GM12878 (cell line): ENCODE results near the gene MAPKAPK2. TPM values are rescaled to one million over a fixed set of nuclear protein-coding genes. Genes with fewer than 3 reads are reported as not detected.

Experiments used
- ATAC-seq: fragments of 200-7000 bp; cut with Tn5 transposase; 3 replicates; pipeline ENCODE4 v1.9.1; 2020; ENCODE audit warnings: mild to moderate bottlenecking, moderate library complexity
- BruUV-seq: library from RNA; stranded (reverse); fragments of 400-500 nt; replicated peaks from 2 replicates; lab custom pipeline; 2021; lab: Mats Ljungman, UMichigan
- CTCF ChIA-PET: fragments of 300-600 bp; sonication (Branson Sonifier 250); formaldehyde crosslinking; extraction: SDS; loops from one replicate; lab custom pipeline; 2021; ENCODE audit warnings: inconsistent platforms; lab: Yijun Ruan, JAX
- POLR2A ChIA-PET: fragments of 350-600 bp; formaldehyde crosslinking; extraction: SDS; loops from one replicate; lab custom pipeline; 2021; ENCODE audit warnings: inconsistent platforms; lab: Charles Lee
- RAD21 ChIA-PET: fragments of 300-600 bp; sonication (Branson Sonifier 250); formaldehyde crosslinking; loops from one replicate; lab custom pipeline; 2023; ENCODE audit warnings: antibody characterized with exemption; ENCODE audit not compliant: unreplicated experiment; lab: Charles Lee
- SMC1A ChIA-PET: fragments of 300-600 bp; sonication (Branson Sonifier 250); formaldehyde crosslinking; loops from one replicate; lab custom pipeline; 2023; ENCODE audit not compliant: unreplicated experiment, uncharacterized antibody; lab: Charles Lee
- DNase-seq: peaks from one replicate; pipeline ENCODE4 v3.0.0-alpha.2; 2011; ENCODE audit warnings: low read depth, low spot score
- FAIRE-seq: peaks from 3 replicates; lab custom pipeline; 2011; peaks lifted over from hg19 to GRCh38; lab: Jason Lieb, UNC
- H2AFZ ChIP-seq: 2 replicates; pipeline ENCODE4 v1.6.0; 2011; ENCODE audit warnings: low read depth, low read length, control low read depth; ENCODE audit not compliant: control insufficient read depth
- H3K27ac ChIP-seq: 2 replicates; pipeline ENCODE4 v1.5.1; 2011; ENCODE audit warnings: control low read depth; ENCODE audit not compliant: control insufficient read depth, insufficient read depth
- H3K27me3 ChIP-seq, 2 experiments: replicated peaks in 1 of 2; 2 replicates each; pipeline versions ENCODE4 v1.6.0 to v1.6.1; 2011; ENCODE audit warnings: low read length in 1 of 2; ENCODE audit not compliant: control insufficient read depth in 2 of 2, insufficient read depth in 2 of 2
- H3K36me3 ChIP-seq, 2 experiments: 2 replicates each; pipeline ENCODE4 v1.5.1; 2011; ENCODE audit warnings: low read length in 1 of 2; ENCODE audit not compliant: control insufficient read depth in 2 of 2, insufficient read depth in 2 of 2
- H3K4me1 ChIP-seq: 2 replicates; pipeline ENCODE4 v1.6.1; 2011; ENCODE audit warnings: mild to moderate bottlenecking, low read length, moderate library complexity, mixed read lengths; ENCODE audit not compliant: control insufficient read depth, insufficient read depth
- H3K4me2 ChIP-seq: 2 replicates; pipeline ENCODE4 v1.6.0; 2011; ENCODE audit warnings: control low read depth; ENCODE audit not compliant: control insufficient read depth, insufficient read depth
- H3K4me3 ChIP-seq: fragments of 200-600 bp; sonication (generic); 2 replicates; pipeline ENCODE4 v1.5.1; 2016
- H3K79me2 ChIP-seq: 2 replicates; pipeline ENCODE4 v1.6.0; 2011; ENCODE audit warnings: low read length; ENCODE audit not compliant: control insufficient read depth, insufficient read depth
- H3K9ac ChIP-seq: 2 replicates; pipeline ENCODE4 v1.8.0; 2011; ENCODE audit warnings: low read length, control low read depth, mixed read lengths; ENCODE audit not compliant: control insufficient read depth, insufficient read depth
- H3K9me3 ChIP-seq: replicated peaks from 3 replicates; pipeline ENCODE4 v1.5.1; 2011; ENCODE audit warnings: mild to moderate bottlenecking, low read length; ENCODE audit not compliant: control insufficient read depth, insufficient read depth
- H4K20me1 ChIP-seq: 2 replicates; pipeline ENCODE4 v1.6.0; 2011; ENCODE audit not compliant: control insufficient read depth, insufficient read depth
- IKZF2 ChIP-seq, 2 experiments: fragments of 450-650 bp; IDR thresholded peaks; 2 replicates each; pipeline ENCODE4 v1.6.1; 2017; ENCODE audit warnings: mild to moderate bottlenecking in 2 of 2, moderate library complexity in 2 of 2
- POLR2A ChIP-seq: IDR thresholded peaks from 2 replicates; pipeline ENCODE4 v1.6.1; 2011; ENCODE audit warnings: low read depth, mild to moderate bottlenecking, low read length
- WGBS: methylation state at CpG from one replicate; pipeline ENCODE4 v1.1.6; 2016; ENCODE audit warnings: low lambda C conversion rate; ENCODE audit not compliant: insufficient replicate concordance, insufficient coverage; ENCODE audit errors: missing lambda C conversion rate; 5-methylcytosine and 5-hydroxymethylcytosine counted together
- in situ Hi-C: fragments of 300-500 bp; cut with MboI; formaldehyde crosslinking; loops from 9 replicates; pipeline ENCODE4 v1.14.3; 2018; ENCODE audit warnings: mixed read lengths
- intact Hi-C: fragments of 100-400 bp; cut with micrococcal nuclease; formaldehyde crosslinking; loops from one replicate; pipeline ENCODE4 v1.14.2; 2022; ENCODE audit not compliant: unreplicated experiment
- polyA plus RNA-seq, 11 experiments: library from polyadenylated mRNA; depleted of rRNA in 4 of 11; unstranded in 6 of 11; stranded (reverse) in 5 of 11; fragments of >200 nt; fragmentation: Nextera tagmentation in 4 of 11; fragmentation: Illumina TruSeq in 1 of 11; extraction: Ambion mirVana in 4 of 11; extraction: Trizol in 1 of 11; gene quantifications; 1 replicate in 1 of 11; 2 replicates in 10 of 11; pipeline versions ENCODE4 v1.2.1 to v1.2.3, GENCODE V29; 2011 to 2016; ENCODE audit warnings: inconsistent platforms in 2 of 11, missing spikeins in 2 of 11, low read depth in 1 of 11
- total RNA-seq, 4 experiments: library from RNA; depleted of rRNA in 3 of 4; stranded (reverse); fragments of >200 nt in 3 of 4; fragmentation: Illumina TruSeq in 1 of 4; extraction: Trizol in 1 of 4; gene quantifications; 2 replicates each; pipeline versions ENCODE4 v1.2.1 to v1.2.3, GENCODE V29; 2013 to 2021

Gene MAPKAPK2
- total and polyA plus RNA-seq, 10 of the 15 experiments (the other 5 are each of a cell fraction or from before 2014, with no cell fraction given) = 0.72 to 92.2 (median 49.3) TPM

- FAIRE-seq (no peak), ATAC-seq (no peak), DNase-seq (no peak)
- ChIA-PET RAD21 (interaction anchor here (1.6 to 4.6 kb wide), 5 partner anchors 9 to 34 kb away, joined by 3 to 25 read pairs (median 7); no protein-coding TSS in a partner anchor), POLR2A (interaction anchor here (0.6 kb wide), 1 partner anchor 88 kb away, joined by 3 read pairs; no protein-coding TSS in a partner anchor), CTCF (interaction anchor here (0.8 to 20.3 kb wide), 20 partner anchors 8 to 249 kb away, joined by 3 to 805 read pairs (median 16); partner anchors contain the start of gene FCMR), SMC1A (interaction anchor here (0.6 to 5.0 kb wide), 11 partner anchors 11 to 197 kb away, joined by 3 to 66 read pairs (median 7); no protein-coding TSS in a partner anchor)
- in situ Hi-C loops (no loop called here), intact Hi-C loops (loop anchor here (10.0 kb wide), 1 partner anchor 89 kb away; the partner anchor contains the start of gene DYRK3)
- H3K4me3 ChIP-seq = no peak overlapping the region
- 93% methylated on average over 12 of the region's 12 CpGs for WGBS
- H3K4me1 ChIP-seq = peaks cover 42% of the 10 kb centered on the region
- H3K27me3 ChIP-seq = no peaks in the 10 kb centered on the region
- H3K9me3 ChIP-seq = no peaks in the 10 kb centered on the region
- H3K9ac ChIP-seq = no peak overlapping the region
- BruUV-seq = no TSS peak
- peaks cover 0 to 1% of the 10 kb centered on the region in 2 experiments; a peak in 3 of 4 replicates for H3K36me3 ChIP-seq
- H3K79me2 ChIP-seq = peaks cover 62% of the 10 kb centered on the region
- no peaks in the 10 kb centered on the region for H4K20me1 ChIP-seq
- H3K27ac ChIP-seq = no peak overlapping the region
- no peak overlapping the region for H2AFZ ChIP-seq
- TF ChIP-seq POLR2A (peak; percentile 44; the same call in 1 of the 2 replicates), IKZF2 (IDR thresholded peaks at IDR 0.05) (no peak)
- no peak overlapping the region for H3K4me2 ChIP-seq
Measured at GRCh38 chr1:206723805-206724472, 39.2 kb downstream of the MAPKAPK2 start.
